Right lobe of liver (tissue), 6 donors: Measurements from ENCODE around the gene LRRC34. TPM values are rescaled to one million over a fixed set of nuclear protein-coding genes. Genes with fewer than 3 reads are reported as not detected.

Experiments
- ATAC-seq, 4 donors: fragments of 200-7000 bp; cut with Tn5 transposase; one replicate each; pipeline ENCODE4 v1.9.1; 2020; ENCODE audit warnings: mild to moderate bottlenecking in 4 of 4, moderate library complexity in 4 of 4
- DNase-seq, 3 donors: peaks; one replicate each; pipeline ENCODE4 v3.0.0-alpha.2; 2020
- H3K27ac ChIP-seq, 3 donors: fragments of 200-600 bp; one replicate each; pipeline ENCODE4 v1.8.0; 2022
- H3K27me3 ChIP-seq, 2 donors: fragments of 200-600 bp; one replicate each; pipeline ENCODE4 v1.8.0; 2022
- H3K36me3 ChIP-seq, 4 donors: fragments of 200-600 bp; sonication (generic) in 1 of 4; one replicate each; pipeline versions ENCODE4 v1.5.1 to v1.8.0; 2017 to 2022; ENCODE audit warnings: control low read depth in 1 of 4
- H3K4me1 ChIP-seq, 4 donors: fragments of 200-600 bp; sonication (generic) in 1 of 4; one replicate each; pipeline versions ENCODE4 v1.5.1 to v1.8.0; 2017 to 2022; ENCODE audit warnings: control low read depth in 1 of 4
- H3K4me3 ChIP-seq, 3 donors: fragments of 200-600 bp; one replicate each; pipeline ENCODE4 v1.8.0; 2022
- H3K9me3 ChIP-seq, 4 donors: fragments of 200-600 bp; sonication (generic) in 1 of 4; one replicate each; pipeline versions ENCODE4 v1.5.1 to v1.8.0; 2017 to 2022; ENCODE audit warnings: control low read depth in 1 of 4
- CTCF ChIP-seq, 4 donors: fragments of 200-600 bp in 3 of 4; fragments of 450-650 bp in 1 of 4; IDR thresholded peaks; one replicate each; pipeline versions ENCODE4 v1.5.1 to v1.8.0; 2016 to 2022; ENCODE audit warnings: antibody characterized with exemption in 4 of 4, mild to moderate bottlenecking in 2 of 4
- POLR2A ChIP-seq: fragments of 450-650 bp; IDR thresholded peaks from one replicate; pipeline ENCODE4 v1.6.1; 2017; ENCODE audit warnings: antibody characterized with exemption, mild to moderate bottlenecking
- WGBS: methylation state at CpG from one replicate; pipeline ENCODE4 v1.1.6; 2018; ENCODE audit warnings: low coverage, low lambda C conversion rate; ENCODE audit not compliant: insufficient coverage; ENCODE audit errors: missing lambda C conversion rate; 5-methylcytosine and 5-hydroxymethylcytosine counted together
- intact Hi-C, 2 donors: fragments of 100-400 bp; cut with DNase I; formaldehyde crosslinking; loops; one replicate each; pipeline versions ENCODE4 v1.11.2 to v1.14.1; 2022
- total RNA-seq, 6 experiments: library from RNA; depleted of rRNA in 2 of 6; stranded (reverse); fragments of >200 nt in 2 of 6; fragmentation: NEBNext Ultra II Directional in 3 of 6; extraction: Animal tissue kit (Norgen Biotek cat#: 25700) in 3 of 6; gene quantifications; one replicate each; pipeline versions ENCODE4 v1.1.0 to v1.2.4, GENCODE V29; 2016 to 2023
- donor health status: DM: no; HTN: yes; CAD: no.
- donor health status: DM: no; HTN: no; CAD: no.
- donor health status: DM: no; HTN: no; CAD: no.
- donor health status: DM: no; HTN: yes; CAD: no.
- donor health status: DM: no; HTN: yes; CAD: no.

The LRRC34 gene
- total RNA-seq, 6 experiments from 2014 or later, result 0.06 to 1.9 (median 0.60) TPM; not detected in 1

GRCh38 chr3:169772897-169773816 is 39.5 kb downstream of the LRRC34 start, which contains the start of gene MYNN:
Gene MYNN (plus strand): TSS chr3:169773396. CDS start chr3:169774296, 900 bp downstream.
- DNase-seq (peak; percentile 93 to 95 (median 94)), ATAC-seq (peak; percentile 88 to 95 (median 88))
- peaks cover 0 to 19% (median 5%) of the 10 kb centered on the region in 4 donors for H3K4me1 ChIP-seq
- WGBS, result under 1% methylated on average over 35 of the region's 61 CpGs
- H3K27me3 ChIP-seq, result no peaks in the 10 kb centered on the region
- peak; percentile 99 for TF ChIP-seq POLR2A
- TF ChIP-seq CTCF (IDR thresholded peaks at IDR 0.05), result peak in 2 of 4 donors; percentile 23 to 28
- intact Hi-C loops, result no loop called here
- H3K27ac ChIP-seq, result peak within 1 kb of the TSS; percentile 96 to 99 (median 99)
- no peaks in the 10 kb centered on the region for H3K9me3 ChIP-seq
- peaks cover 0 to 29% (median 0%) of the 10 kb centered on the region in 4 donors for H3K36me3 ChIP-seq
- H3K4me3 ChIP-seq, result peak within 1 kb of the TSS; percentile 70 to 92 (median 79)

GRCh38 chr3:169772305-169772896 is 40.3 kb downstream of the LRRC34 start:
- Histone ChIP-seq H3K27ac (peak overlapping the region; percentile 96 to 99 (median 99)), H3K27me3 (no peaks in the 10 kb centered on the region), H3K4me3 (peak overlapping the region; percentile 70 to 92 (median 79)), H3K9me3 (no peaks in the 10 kb centered on the region), H3K4me1 (peaks cover 0 to 19% (median 5%) of the 10 kb centered on the region in 4 donors), H3K36me3 (peaks cover 0 to 22% (median 0%) of the 10 kb centered on the region in 4 donors)
- ATAC-seq (peak; percentile 52 to 62 (median 56)), DNase-seq (peak; percentile 57 to 75 (median 73))
- WGBS, result under 1% methylated on average over 15 of the region's 15 CpGs
- intact Hi-C loops, result no loop called here
- no peak for TF ChIP-seq POLR2A
- no peak for TF ChIP-seq CTCF (IDR thresholded peaks at IDR 0.05)

GRCh38 chr3:169771497-169772304 is 41.0 kb downstream of the LRRC34 start:
- ATAC-seq, result peak in 3 of 4 donors; percentile 25 to 37 (median 31)
- intact Hi-C loops, result no loop called here
- DNase-seq, result peak in 2 of 3 donors; percentile 35 to 38

More at GRCh38 chr3:169771497-169772304, 41.0 kb downstream of the LRRC34 start:
- Histone ChIP-seq H3K4me3 (peak overlapping the region; percentile 70 to 92 (median 79)), H3K36me3 (peaks cover 0 to 16% (median 0%) of the 10 kb centered on the region in 4 donors), H3K9me3 (no peaks in the 10 kb centered on the region), H3K27ac (peak overlapping the region; percentile 96 to 99 (median 99)), H3K27me3 (no peaks in the 10 kb centered on the region), H3K4me1 (peaks cover 0 to 19% (median 5%) of the 10 kb centered on the region in 4 donors)
- TF ChIP-seq CTCF (IDR thresholded peaks at IDR 0.05) (no peak), POLR2A (no peak)
- WGBS, result under 1% methylated on average over 27 of the region's 27 CpGs
